Kidney epithelial cell (primary cell): ENCODE results near the gene SAMD8. TPM values are rescaled to one million over a fixed set of nuclear protein-coding genes. Genes with fewer than 3 reads are reported as not detected.

Source experiments
- DNase-seq: peaks from one replicate; pipeline ENCODE4 v3.0.0-alpha.2; 2010; ENCODE audit warnings: low read depth
- H3K27me3 ChIP-seq: 2 replicates; pipeline ENCODE4 v1.6.0; 2011; ENCODE audit warnings: low read length; ENCODE audit not compliant: control insufficient read depth, insufficient read depth
- H3K36me3 ChIP-seq: 2 replicates; pipeline ENCODE4 v1.5.1; 2011; ENCODE audit warnings: low read length; ENCODE audit not compliant: control insufficient read depth, insufficient read depth
- H3K4me3 ChIP-seq: 2 replicates; pipeline ENCODE4 v1.5.1; 2011; ENCODE audit warnings: low read depth, mild to moderate bottlenecking, control low read depth, low read length
- CTCF ChIP-seq: IDR thresholded peaks from 2 replicates; pipeline ENCODE4 v1.5.1; 2011; ENCODE audit warnings: mild to moderate bottlenecking, moderate library complexity, low read length, control low read depth, inconsistent platforms; ENCODE audit not compliant: insufficient read depth, poor library complexity, severe bottlenecking
- total RNA-seq: library from RNA; depleted of rRNA; stranded (reverse); fragments of >200 nt; gene quantifications from 2 replicates; pipeline ENCODE4 v1.2.3, GENCODE V29; 2015

Gene SAMD8
- total RNA-seq, 1 donor from 2014 or later: 14.9 TPM

- no peak for TF ChIP-seq CTCF
- H3K27me3 ChIP-seq: no peaks in the 10 kb centered on the region
- H3K4me3 ChIP-seq: peak overlapping the region; percentile 94
- DNase-seq: no peak
- no peaks in the 10 kb centered on the region for H3K36me3 ChIP-seq
Measured at GRCh38 chr10:75209086-75209920, 97.8 kb downstream of the SAMD8 start.

- no peaks in the 10 kb centered on the region for H3K27me3 ChIP-seq
- DNase-seq: no peak
- no peak for TF ChIP-seq CTCF
- peak overlapping the region; percentile 94 for H3K4me3 ChIP-seq
- H3K36me3 ChIP-seq: no peaks in the 10 kb centered on the region
Measured at GRCh38 chr10:75209921-75210281, 98.4 kb downstream of the SAMD8 start.

GRCh38 chr10:75210282-75211006 is 99.0 kb downstream of the SAMD8 start, which contains the start of gene VDAC2:
Gene VDAC2, plus strand, starts transcription at chr10:75210796. Its CDS starts 363 bp downstream, at chr10:75211159.
- no peak for TF ChIP-seq CTCF
- Histone ChIP-seq H3K36me3 (no peaks in the 10 kb centered on the region), H3K27me3 (no peaks in the 10 kb centered on the region), H3K4me3 (peak within 1 kb of the TSS; percentile 94)
- no peak for DNase-seq

GRCh38 chr10:75211007-75211691 is 99.7 kb downstream of the SAMD8 start:
- no peak for TF ChIP-seq CTCF
- Histone ChIP-seq H3K27me3 (no peaks in the 10 kb centered on the region), H3K4me3 (peak overlapping the region; percentile 94), H3K36me3 (no peaks in the 10 kb centered on the region)
- no peak for DNase-seq

GRCh38 chr10:75212343-75212742 is 100.9 kb downstream of the SAMD8 start:
- Histone ChIP-seq H3K4me3 (peak overlapping the region; percentile 94), H3K36me3 (no peaks in the 10 kb centered on the region), H3K27me3 (no peaks in the 10 kb centered on the region)
- no peak for DNase-seq
- TF ChIP-seq CTCF: no peak
